ENCODE results near the gene CHRNA4.

GRCh38 chr20:63401384-63402110 is 40.4 kb upstream of the CHRNA4 start:
- TF ChIP-seq, protein P1, sequence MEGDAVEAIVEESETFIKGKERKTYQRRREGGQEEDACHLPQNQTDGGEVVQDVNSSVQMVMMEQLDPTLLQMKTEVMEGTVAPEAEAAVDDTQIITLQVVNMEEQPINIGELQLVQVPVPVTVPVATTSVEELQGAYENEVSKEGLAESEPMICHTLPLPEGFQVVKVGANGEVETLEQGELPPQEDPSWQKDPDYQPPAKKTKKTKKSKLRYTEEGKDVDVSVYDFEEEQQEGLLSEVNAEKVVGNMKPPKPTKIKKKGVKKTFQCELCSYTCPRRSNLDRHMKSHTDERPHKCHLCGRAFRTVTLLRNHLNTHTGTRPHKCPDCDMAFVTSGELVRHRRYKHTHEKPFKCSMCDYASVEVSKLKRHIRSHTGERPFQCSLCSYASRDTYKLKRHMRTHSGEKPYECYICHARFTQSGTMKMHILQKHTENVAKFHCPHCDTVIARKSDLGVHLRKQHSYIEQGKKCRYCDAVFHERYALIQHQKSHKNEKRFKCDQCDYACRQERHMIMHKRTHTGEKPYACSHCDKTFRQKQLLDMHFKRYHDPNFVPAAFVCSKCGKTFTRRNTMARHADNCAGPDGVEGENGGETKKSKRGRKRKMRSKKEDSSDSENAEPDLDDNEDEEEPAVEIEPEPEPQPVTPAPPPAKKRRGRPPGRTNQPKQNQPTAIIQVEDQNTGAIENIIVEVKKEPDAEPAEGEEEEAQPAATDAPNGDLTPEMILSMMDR (IDR thresholded peaks at IDR 0.05; ENCODE audit: low read depth, low read length), result no peak
- TF ChIP-seq, protein P2, sequence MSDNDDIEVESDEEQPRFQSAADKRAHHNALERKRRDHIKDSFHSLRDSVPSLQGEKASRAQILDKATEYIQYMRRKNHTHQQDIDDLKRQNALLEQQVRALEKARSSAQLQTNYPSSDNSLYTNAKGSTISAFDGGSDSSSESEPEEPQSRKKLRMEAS (IDR thresholded peaks at IDR 0.05; ENCODE audit: low read depth, low read length), result no peak
- TF ChIP-seq POLR2A (IDR thresholded peaks at IDR 0.05; ENCODE audit: extremely low read depth, insufficient read length), result no peak
- no peak for TF ChIP-seq MYC (IDR thresholded peaks at IDR 0.05; ENCODE audit: low read depth, low read length)
